ENCODE results near the gene PNLIPRP2. TPM values are rescaled to one million over a fixed set of nuclear protein-coding genes. Genes with fewer than 3 reads are reported as not detected.

Gene PNLIPRP2
- polyA plus RNA-seq, 1 donor (not counting 4 experiments of a cell fraction or from before 2014, with no cell fraction given), result not detected

DNA sequence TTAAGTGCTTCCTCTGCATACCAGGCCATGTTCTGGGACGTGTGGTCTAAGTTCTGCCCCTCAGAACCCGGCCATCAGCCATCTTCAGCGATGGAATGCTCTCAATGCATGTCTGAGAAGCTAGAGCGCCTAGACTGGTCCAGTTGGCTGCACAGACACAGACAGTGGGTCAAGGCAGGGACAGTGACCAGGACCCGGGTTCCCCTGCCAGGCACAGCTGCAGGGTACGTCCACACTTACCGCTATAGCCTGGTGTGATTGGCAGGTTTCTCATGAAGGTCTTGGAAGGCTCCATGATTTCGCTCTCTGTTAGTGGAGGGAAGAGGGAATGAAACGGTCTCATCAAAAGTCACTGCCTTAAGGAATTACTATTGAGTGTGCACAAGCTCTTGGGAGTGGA is 47.3 kb downstream of the PNLIPRP2 start:
- FAIRE-seq, result no peak
- no peak overlapping the region for H3K4me2 ChIP-seq (ENCODE audit: control insufficient read depth, extremely low read depth, insufficient read depth, low read depth, low read length)
- DNase-seq (ENCODE audit: low read depth, low spot score), result no peak
- dilution Hi-C loops (cut with MboI; ENCODE audit: extremely low pct_ligation_motif_present, low sequenced_read_pairs), result no loop called here
- H3K9me1 ChIP-seq (ENCODE audit: control insufficient read depth, extremely low read depth, insufficient read depth, low read length), result no peaks in the 10 kb centered on the region
- no peaks in the 10 kb centered on the region for H3K27me3 ChIP-seq (ENCODE audit: control insufficient read depth, extremely low read depth, insufficient read depth, low read length)
- no peak overlapping the region for H3K4me3 ChIP-seq (ENCODE audit: control insufficient read depth in 2 of 3, extremely low read depth in 1 of 3, insufficient read depth in 2 of 3, low read depth in 1 of 3, low read length in 3 of 3)
- no peak overlapping the region for H2AFZ ChIP-seq (ENCODE audit: control insufficient read depth, low read length)
- no peak overlapping the region for H3K27ac ChIP-seq (ENCODE audit: control insufficient read depth, insufficient read depth, low read length)
- no peak overlapping the region for H3K9ac ChIP-seq (ENCODE audit: control insufficient read depth, extremely low read depth, insufficient read depth, low read length)
- no peaks in the 10 kb centered on the region for H3K36me3 ChIP-seq (ENCODE audit: control insufficient read depth in 2 of 2, extremely low read depth in 1 of 2, insufficient read depth in 2 of 2, low read length in 2 of 2)
- H3K4me1 ChIP-seq (ENCODE audit: control insufficient read depth, extremely low read depth, insufficient read depth, low read length), result peaks cover 2% of the 10 kb centered on the region
- H3K9me3 ChIP-seq (ENCODE audit: control insufficient read depth, low read depth, low read length), result no peaks in the 10 kb centered on the region
- TF ChIP-seq, protein P1, sequence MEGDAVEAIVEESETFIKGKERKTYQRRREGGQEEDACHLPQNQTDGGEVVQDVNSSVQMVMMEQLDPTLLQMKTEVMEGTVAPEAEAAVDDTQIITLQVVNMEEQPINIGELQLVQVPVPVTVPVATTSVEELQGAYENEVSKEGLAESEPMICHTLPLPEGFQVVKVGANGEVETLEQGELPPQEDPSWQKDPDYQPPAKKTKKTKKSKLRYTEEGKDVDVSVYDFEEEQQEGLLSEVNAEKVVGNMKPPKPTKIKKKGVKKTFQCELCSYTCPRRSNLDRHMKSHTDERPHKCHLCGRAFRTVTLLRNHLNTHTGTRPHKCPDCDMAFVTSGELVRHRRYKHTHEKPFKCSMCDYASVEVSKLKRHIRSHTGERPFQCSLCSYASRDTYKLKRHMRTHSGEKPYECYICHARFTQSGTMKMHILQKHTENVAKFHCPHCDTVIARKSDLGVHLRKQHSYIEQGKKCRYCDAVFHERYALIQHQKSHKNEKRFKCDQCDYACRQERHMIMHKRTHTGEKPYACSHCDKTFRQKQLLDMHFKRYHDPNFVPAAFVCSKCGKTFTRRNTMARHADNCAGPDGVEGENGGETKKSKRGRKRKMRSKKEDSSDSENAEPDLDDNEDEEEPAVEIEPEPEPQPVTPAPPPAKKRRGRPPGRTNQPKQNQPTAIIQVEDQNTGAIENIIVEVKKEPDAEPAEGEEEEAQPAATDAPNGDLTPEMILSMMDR (optimal IDR thresholded peaks at IDR 0.05 in 1 of 3, IDR thresholded peaks at IDR 0.05 in 1 of 3, conservative IDR thresholded peaks at IDR 0.05 in 1 of 3; ENCODE audit: extremely low read depth in 1 of 3, insufficient read depth in 2 of 3, low read length in 3 of 3), result no peak
- no peak for TF ChIP-seq EZH2 (IDR thresholded peaks at IDR 0.05; ENCODE audit: low read length)
- H3K79me2 ChIP-seq (ENCODE audit: control insufficient read depth, insufficient read depth, low read length), result no peaks in the 10 kb centered on the region
- H4K20me1 ChIP-seq (ENCODE audit: control insufficient read depth, extremely low read depth, insufficient read depth, low read length), result no peaks in the 10 kb centered on the region

DNA sequence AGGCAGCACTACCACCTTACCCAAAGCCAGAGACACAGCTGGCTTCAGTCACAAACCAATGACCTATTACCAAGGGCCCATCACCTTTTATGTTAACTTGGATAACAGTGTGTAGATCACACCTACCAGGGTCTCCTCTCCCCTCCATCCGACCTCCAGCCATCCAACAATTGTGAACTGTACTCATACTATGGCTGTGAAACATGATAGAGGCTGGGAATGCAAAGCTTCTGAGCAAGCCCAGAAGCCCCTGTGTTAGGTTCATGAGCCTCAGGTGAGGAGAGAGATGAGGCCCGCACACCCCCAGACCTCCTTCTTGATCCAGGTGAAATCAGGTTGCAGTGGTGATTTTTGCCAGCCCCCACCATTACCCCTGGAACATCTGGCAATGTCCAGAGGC is 47.7 kb downstream of the PNLIPRP2 start:
- Histone ChIP-seq H4K20me1 (ENCODE audit: control insufficient read depth, extremely low read depth, insufficient read depth, low read length) (no peaks in the 10 kb centered on the region), H3K27ac (ENCODE audit: control insufficient read depth, insufficient read depth, low read length) (no peak overlapping the region), H3K36me3 (ENCODE audit: control insufficient read depth in 2 of 2, extremely low read depth in 1 of 2, insufficient read depth in 2 of 2, low read length in 2 of 2) (no peaks in the 10 kb centered on the region), H3K27me3 (ENCODE audit: control insufficient read depth, extremely low read depth, insufficient read depth, low read length) (no peaks in the 10 kb centered on the region), H3K4me1 (ENCODE audit: control insufficient read depth, extremely low read depth, insufficient read depth, low read length) (peaks cover 2% of the 10 kb centered on the region), H3K4me2 (ENCODE audit: control insufficient read depth, extremely low read depth, insufficient read depth, low read depth, low read length) (no peak overlapping the region), H3K9ac (ENCODE audit: control insufficient read depth, extremely low read depth, insufficient read depth, low read length) (no peak overlapping the region), H3K79me2 (ENCODE audit: control insufficient read depth, insufficient read depth, low read length) (no peaks in the 10 kb centered on the region), H2AFZ (ENCODE audit: control insufficient read depth, low read length) (no peak overlapping the region), H3K9me1 (ENCODE audit: control insufficient read depth, extremely low read depth, insufficient read depth, low read length) (no peaks in the 10 kb centered on the region), H3K4me3 (ENCODE audit: control insufficient read depth in 2 of 3, extremely low read depth in 1 of 3, insufficient read depth in 2 of 3, low read depth in 1 of 3, low read length in 3 of 3) (no peak overlapping the region), H3K9me3 (ENCODE audit: control insufficient read depth, low read depth, low read length) (no peaks in the 10 kb centered on the region)
- no peak for TF ChIP-seq EZH2 (IDR thresholded peaks at IDR 0.05; ENCODE audit: low read length)
- TF ChIP-seq, protein P1 (optimal IDR thresholded peaks at IDR 0.05 in 1 of 3, IDR thresholded peaks at IDR 0.05 in 1 of 3, conservative IDR thresholded peaks at IDR 0.05 in 1 of 3; ENCODE audit: extremely low read depth in 1 of 3, insufficient read depth in 2 of 3, low read length in 3 of 3), result no peak
- dilution Hi-C loops (cut with MboI; ENCODE audit: extremely low pct_ligation_motif_present, low sequenced_read_pairs), result no loop called here
- FAIRE-seq, result no peak
- DNase-seq (ENCODE audit: low read depth, low spot score), result no peak
